Thyroid gland (tissue), 4 donors: Measurements from ENCODE around the gene TAB2. TPM values are rescaled to one million over a fixed set of nuclear protein-coding genes. Genes with fewer than 3 reads are reported as not detected.

Source experiments
- DNase-seq, 2 donors: peaks; one replicate each; pipeline ENCODE4 v3.0.0-alpha.2; 2019
- H3K27ac ChIP-seq, 3 donors: fragments of 200-600 bp; sonication (generic); 1 replicate in 2 of 3; 2 replicates in 1 of 3; pipeline ENCODE4 v1.5.1; 2016 to 2019; ENCODE audit warnings: mild to moderate bottlenecking in 1 of 3, moderate library complexity in 1 of 3
- H3K27me3 ChIP-seq: fragments of 200-600 bp; sonication (generic); one replicate; pipeline ENCODE4 v1.5.1; 2019
- H3K36me3 ChIP-seq, 2 donors: fragments of 200-600 bp; sonication (generic); one replicate each; pipeline ENCODE4 v1.5.1; 2016 to 2019
- H3K4me1 ChIP-seq, 2 donors: fragments of 200-600 bp; sonication (generic); one replicate each; pipeline ENCODE4 v1.5.1; 2017 to 2019
- H3K4me3 ChIP-seq, 3 donors: fragments of 200-600 bp; sonication (generic); replicated peaks in 1 of 3; 1 replicate in 2 of 3; 2 replicates in 1 of 3; pipeline ENCODE4 v1.5.1; 2016; ENCODE audit warnings: mild to moderate bottlenecking in 1 of 3
- H3K9me3 ChIP-seq: fragments of 200-600 bp; sonication (generic); one replicate; pipeline ENCODE4 v1.5.1; 2017
- POLR2A ChIP-seq, 2 donors: fragments of 450-650 bp; IDR thresholded peaks; one replicate each; pipeline ENCODE4 v1.6.1; 2017; ENCODE audit warnings: antibody characterized with exemption in 2 of 2, mild to moderate bottlenecking in 2 of 2, moderate library complexity in 1 of 2
- WGBS, 2 donors: methylation state at CpG; one replicate each; pipeline ENCODE4 v1.1.5; 2017; 5-methylcytosine and 5-hydroxymethylcytosine counted together
- intact Hi-C: fragments of 100-400 bp; cut with DNase I; formaldehyde crosslinking; loops from one replicate; pipeline ENCODE4 v1.15.1; 2023
- total RNA-seq, 4 donors: library from RNA; depleted of rRNA; stranded (reverse); fragments of >200 nt; gene quantifications; one replicate each; pipeline ENCODE4 v1.2.3, GENCODE V29; 2016
- TF ChIP-seq, protein P1 (sequence below), 6 experiments: fragments of 200-600 bp in 3 of 6; fragments of 450-650 bp in 3 of 6; sonication (generic) in 3 of 6; IDR thresholded peaks; one replicate each; pipeline ENCODE4 v1.5.1; 2016 to 2019; ENCODE audit warnings: antibody characterized with exemption in 6 of 6, mild to moderate bottlenecking in 2 of 6, inconsistent platforms in 1 of 6, moderate library complexity in 1 of 6

Gene TAB2
- total RNA-seq, 4 donors from 2014 or later, result 58.5 to 74.3 (median 64.7) TPM

GRCh38 chr6:149429427-149430360, 112.2 kb downstream of the TAB2 start:
- 88 to 89% methylated on average over 26 of the region's 26 CpGs for WGBS, 2 donors
- intact Hi-C loops, result loop anchor here (5.0 to 10.0 kb wide), 3 partner anchors 115 to 402 kb away; partner anchors contain the start of gene TAB2
- H3K27me3 ChIP-seq, result no peaks in the 10 kb centered on the region
- H3K4me3 ChIP-seq, result no peak overlapping the region
- H3K4me1 ChIP-seq, result no peaks in the 10 kb centered on the region
- TF ChIP-seq, protein P1, sequence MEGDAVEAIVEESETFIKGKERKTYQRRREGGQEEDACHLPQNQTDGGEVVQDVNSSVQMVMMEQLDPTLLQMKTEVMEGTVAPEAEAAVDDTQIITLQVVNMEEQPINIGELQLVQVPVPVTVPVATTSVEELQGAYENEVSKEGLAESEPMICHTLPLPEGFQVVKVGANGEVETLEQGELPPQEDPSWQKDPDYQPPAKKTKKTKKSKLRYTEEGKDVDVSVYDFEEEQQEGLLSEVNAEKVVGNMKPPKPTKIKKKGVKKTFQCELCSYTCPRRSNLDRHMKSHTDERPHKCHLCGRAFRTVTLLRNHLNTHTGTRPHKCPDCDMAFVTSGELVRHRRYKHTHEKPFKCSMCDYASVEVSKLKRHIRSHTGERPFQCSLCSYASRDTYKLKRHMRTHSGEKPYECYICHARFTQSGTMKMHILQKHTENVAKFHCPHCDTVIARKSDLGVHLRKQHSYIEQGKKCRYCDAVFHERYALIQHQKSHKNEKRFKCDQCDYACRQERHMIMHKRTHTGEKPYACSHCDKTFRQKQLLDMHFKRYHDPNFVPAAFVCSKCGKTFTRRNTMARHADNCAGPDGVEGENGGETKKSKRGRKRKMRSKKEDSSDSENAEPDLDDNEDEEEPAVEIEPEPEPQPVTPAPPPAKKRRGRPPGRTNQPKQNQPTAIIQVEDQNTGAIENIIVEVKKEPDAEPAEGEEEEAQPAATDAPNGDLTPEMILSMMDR (IDR thresholded peaks at IDR 0.05), result no peak
- no peak for TF ChIP-seq POLR2A (IDR thresholded peaks at IDR 0.05)
- H3K36me3 ChIP-seq, result no peaks in the 10 kb centered on the region
- no peak for DNase-seq
- H3K27ac ChIP-seq, result no peak overlapping the region
- H3K9me3 ChIP-seq, result no peaks in the 10 kb centered on the region

DNA sequence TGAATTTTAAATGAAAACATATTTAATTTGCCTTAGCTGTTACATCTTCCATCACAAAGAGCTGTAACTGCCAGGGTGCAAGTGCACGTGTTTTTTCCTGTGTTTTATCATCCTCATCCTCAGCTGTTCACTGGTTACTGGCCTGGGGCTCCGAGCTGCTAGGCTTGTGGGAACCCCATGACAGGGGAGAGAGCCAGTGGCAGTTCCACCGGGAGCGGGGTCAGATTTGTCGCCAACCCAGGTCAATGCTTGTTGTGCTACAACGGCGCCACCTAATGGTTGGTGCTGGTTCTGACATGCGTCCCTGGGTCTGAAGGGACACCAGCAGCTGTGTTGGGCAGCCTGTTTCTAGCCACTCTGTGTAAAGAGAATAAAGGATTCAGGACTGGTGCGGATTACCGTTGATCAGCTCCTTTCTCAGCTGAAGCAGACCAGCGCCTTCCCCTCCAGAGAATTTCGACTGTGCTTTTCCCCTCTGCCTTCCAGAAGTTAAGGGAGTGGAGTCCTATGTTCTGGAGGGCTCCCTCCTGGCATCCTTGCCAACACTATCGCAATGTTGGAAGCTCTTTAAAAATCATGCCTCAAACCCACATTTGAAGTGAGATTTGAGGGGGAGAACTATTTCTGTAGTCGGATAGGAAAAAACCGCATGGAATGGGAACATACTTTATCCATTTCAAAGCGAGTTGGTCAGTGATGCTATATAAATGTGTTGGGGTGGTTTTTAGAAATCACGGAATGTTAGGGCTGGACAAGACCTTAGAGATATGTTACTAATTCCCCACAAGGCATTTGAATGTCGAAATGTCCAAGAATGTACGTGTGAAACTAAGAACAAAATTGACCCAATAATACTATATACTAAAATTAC, 114.6 kb downstream of the TAB2 start:
- Histone ChIP-seq H3K27ac (no peak overlapping the region), H3K27me3 (no peaks in the 10 kb centered on the region), H3K36me3 (no peaks in the 10 kb centered on the region), H3K4me1 (no peaks in the 10 kb centered on the region), H3K4me3 (no peak overlapping the region), H3K9me3 (no peaks in the 10 kb centered on the region)
- intact Hi-C loops, result loop anchor here (5.0 kb wide), 1 partner anchor 405 kb away; no protein-coding TSS in a partner anchor
- peak; percentile 89 to 93 for DNase-seq
- TF ChIP-seq POLR2A (IDR thresholded peaks at IDR 0.05), result no peak
- TF ChIP-seq, protein P1 (IDR thresholded peaks at IDR 0.05), result peak; percentile 79 to 95 (median 92)
- WGBS, 2 donors, result 27 to 30% methylated on average over 19 of the region's 19 CpGs

DNA sequence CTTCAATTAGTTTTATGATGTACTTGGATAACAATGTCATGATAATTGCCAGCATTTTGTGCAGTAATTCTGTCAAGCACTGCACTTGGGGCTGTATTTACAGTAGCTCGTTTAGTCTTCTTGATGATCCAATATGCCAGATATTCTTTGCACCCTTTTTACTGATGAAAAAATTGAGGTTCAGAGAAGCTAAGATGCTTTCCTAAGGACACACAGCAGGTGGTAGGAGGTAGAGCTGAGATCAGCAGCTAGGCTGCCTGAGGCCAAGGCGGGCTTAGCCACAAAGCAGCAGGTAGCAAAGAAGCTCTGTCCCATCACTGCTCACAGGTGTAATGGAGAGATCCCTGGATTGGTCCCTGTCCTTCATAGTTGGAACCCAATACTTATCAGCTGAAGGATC, 115.9 kb downstream of the TAB2 start:
- Histone ChIP-seq H3K4me3 (no peak overlapping the region), H3K27ac (no peak overlapping the region), H3K9me3 (no peaks in the 10 kb centered on the region), H3K4me1 (no peaks in the 10 kb centered on the region), H3K36me3 (no peaks in the 10 kb centered on the region), H3K27me3 (no peaks in the 10 kb centered on the region)
- no peak for DNase-seq
- intact Hi-C loops, result loop anchor here (5.0 kb wide), 1 partner anchor 406 kb away; no protein-coding TSS in a partner anchor
- no peak for TF ChIP-seq POLR2A (IDR thresholded peaks at IDR 0.05)
- TF ChIP-seq, protein P1 (IDR thresholded peaks at IDR 0.05), result no peak
- WGBS, 2 donors, result 83 to 94% methylated on average over 2 of the region's 2 CpGs

- no peak for DNase-seq
- Histone ChIP-seq H3K4me1 (no peaks in the 10 kb centered on the region), H3K9me3 (no peaks in the 10 kb centered on the region), H3K27ac (no peak overlapping the region), H3K4me3 (no peak overlapping the region), H3K27me3 (no peaks in the 10 kb centered on the region), H3K36me3 (no peaks in the 10 kb centered on the region)
- intact Hi-C loops, result loop anchor here (5.0 kb wide), 1 partner anchor 407 kb away; no protein-coding TSS in a partner anchor
- WGBS, 2 donors, result 74 to 75% methylated on average over 1 of the region's 1 CpG
- TF ChIP-seq, protein P1 (IDR thresholded peaks at IDR 0.05), result no peak
- TF ChIP-seq POLR2A (IDR thresholded peaks at IDR 0.05), result no peak
These were observed 116.4 kb downstream of the TAB2 start for GRCh38 chr6:149433881-149434280.
